Measurements from ENCODE around the gene SLC22A16.

Gene SLC22A16

GRCh38 chr6:110448846-110449540, 27.4 kb downstream of the SLC22A16 start:
- no peak for DNase-seq

- DNase-seq = no peak
Observed at GRCh38 chr6:110447761-110448160, 28.7 kb downstream of the SLC22A16 start.

- no peak for DNase-seq
Observed at GRCh38 chr6:110446405-110446804, 30.0 kb downstream of the SLC22A16 start.

GRCh38 chr6:110440026-110440425, 36.4 kb downstream of the SLC22A16 start:
- DNase-seq = no peak

GRCh38 chr6:110439356-110439755, 37.1 kb downstream of the SLC22A16 start:
- no peak for DNase-seq

- no peak for DNase-seq
Observed at GRCh38 chr6:110434961-110435602, 41.3 kb downstream of the SLC22A16 start.

- DNase-seq = no peak
Observed at GRCh38 chr6:110432285-110432900, 44.0 kb downstream of the SLC22A16 start.

- no peak for DNase-seq
Observed at GRCh38 chr6:110430741-110431140, 45.7 kb downstream of the SLC22A16 start.

- no peak for DNase-seq
Observed at GRCh38 chr6:110430236-110430635, 46.2 kb downstream of the SLC22A16 start.

GRCh38 chr6:110428153-110428552, 48.3 kb downstream of the SLC22A16 start:
- DNase-seq = no peak

- DNase-seq = no peak
Observed at GRCh38 chr6:110425816-110426215, 50.6 kb downstream of the SLC22A16 start.

- DNase-seq = no peak
Observed at GRCh38 chr6:110422444-110422822, 54.0 kb downstream of the SLC22A16 start.

GRCh38 chr6:110421749-110422443, 54.5 kb downstream of the SLC22A16 start:
- peak in 1 of 56 donors; percentile 17 for DNase-seq

GRCh38 chr6:110419028-110419739, 57.2 kb downstream of the SLC22A16 start:
- DNase-seq = no peak

GRCh38 chr6:110418594-110418993, 57.8 kb downstream of the SLC22A16 start:
- DNase-seq = no peak

GRCh38 chr6:110415086-110415916, 61.1 kb downstream of the SLC22A16 start, which contains the start of gene DDO:
Gene DDO, minus strand, starts transcription at chr6:110415575. Its CDS starts 2,113 bp downstream, at chr6:110413462.
- DNase-seq = peak; percentile 16 to 93 (median 77)

- peak in 2 of 56 donors; percentile 13 to 50 for DNase-seq
Observed at GRCh38 chr6:110414669-110415068, 61.7 kb downstream of the SLC22A16 start.

GRCh38 chr6:110412360-110412759, 64.1 kb downstream of the SLC22A16 start:
- DNase-seq = no peak

GRCh38 chr6:110410511-110410910, 65.9 kb downstream of the SLC22A16 start:
- no peak for DNase-seq

- no peak for DNase-seq
Observed at GRCh38 chr6:110409794-110410193, 66.6 kb downstream of the SLC22A16 start.
